NCI-H1092 treated with DMSO at 0.1 percent for 48 hours (cell line): ENCODE measurements around the gene ZNF335.
A peak's percentile ranks its signal among the peaks of the same experiment; 100 is the strongest.
"Not testable (repeated sequence)": the region's sequence is repeated elsewhere in the genome, so short reads cannot be mapped to it uniquely, and the experiment has no call there.

Source experiments
- DNase-seq: peaks from one replicate; lab custom pipeline; 2025; lab: John Stamatoyannopoulos, UW

ZNF335 gene

DNA sequence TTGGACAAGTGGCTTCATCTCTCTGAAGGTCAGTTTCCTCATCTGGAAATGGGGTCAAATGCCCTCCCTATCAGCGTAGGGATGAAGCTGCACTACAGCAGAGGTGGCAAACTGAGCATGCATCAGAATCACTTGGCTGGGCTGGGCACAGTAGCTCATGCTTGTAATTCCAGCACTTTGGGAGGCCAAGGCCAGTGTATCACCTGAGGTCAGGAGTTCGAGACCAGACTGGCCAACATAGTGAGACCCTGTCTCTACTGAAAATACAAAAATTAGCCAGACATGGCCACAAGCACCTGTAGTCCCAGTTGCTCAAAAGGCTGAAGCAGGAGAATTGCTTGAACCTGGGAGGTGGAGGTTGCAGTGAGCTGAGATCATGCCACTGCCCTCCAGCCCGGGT, 30.0 kb upstream of the ZNF335 start:
- no peak for DNase-seq

DNA sequence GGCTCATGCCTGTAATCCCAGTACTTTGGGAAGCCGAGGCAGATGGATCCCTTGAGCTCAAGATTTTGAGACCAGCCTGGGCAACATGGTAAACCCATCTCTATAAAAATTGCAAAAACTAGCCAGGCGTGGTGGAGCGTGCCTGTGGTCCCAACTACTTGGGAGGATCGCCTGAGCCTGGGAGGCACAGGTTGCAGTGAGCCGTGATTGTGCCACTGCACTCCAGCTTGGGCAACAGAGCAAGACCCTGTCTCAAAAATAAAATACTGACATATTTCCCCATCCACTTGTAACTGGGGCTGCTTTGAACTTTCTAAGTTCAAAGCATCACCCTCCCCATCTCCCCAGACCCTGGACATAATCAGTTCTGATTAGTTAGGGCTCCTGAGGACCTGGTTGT, 29.5 kb upstream of the ZNF335 start:
- no peak for DNase-seq

DNA sequence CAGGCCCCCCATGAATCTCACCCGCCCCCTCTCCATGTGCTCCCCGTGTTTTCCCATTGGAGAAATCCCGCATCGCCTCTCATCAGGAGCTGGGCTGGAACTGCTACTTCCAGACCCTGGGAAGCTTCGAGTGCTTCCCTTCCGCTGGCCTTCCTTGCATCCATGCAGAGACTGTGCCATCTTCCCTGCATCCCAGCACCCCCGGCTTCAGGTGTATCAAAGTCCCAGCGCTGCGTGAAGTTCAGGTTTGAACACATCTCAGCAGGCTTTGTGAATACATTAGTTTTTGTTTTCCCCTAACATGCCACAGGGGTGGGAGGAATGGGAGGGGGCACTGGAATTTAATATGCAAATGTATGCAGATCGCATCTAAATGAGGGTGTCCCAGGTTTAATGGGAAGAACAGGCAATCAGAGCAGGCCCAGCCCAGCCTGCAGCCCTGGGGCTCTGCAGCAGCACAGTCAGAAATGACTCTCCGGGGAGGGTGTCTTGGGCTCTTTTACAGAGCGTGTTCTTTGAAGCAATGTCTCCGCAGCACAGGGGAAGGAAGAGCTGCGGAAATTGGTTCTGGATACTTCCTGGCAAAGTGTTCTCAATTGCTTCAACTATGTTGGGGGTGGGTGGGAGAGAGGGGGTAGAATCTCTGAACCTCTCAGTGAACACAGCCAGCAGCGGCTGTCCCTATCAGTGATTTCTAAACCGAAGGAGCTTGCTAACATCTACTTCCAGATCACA, 28.4 kb upstream of the ZNF335 start:
- DNase-seq, result no peak

DNA sequence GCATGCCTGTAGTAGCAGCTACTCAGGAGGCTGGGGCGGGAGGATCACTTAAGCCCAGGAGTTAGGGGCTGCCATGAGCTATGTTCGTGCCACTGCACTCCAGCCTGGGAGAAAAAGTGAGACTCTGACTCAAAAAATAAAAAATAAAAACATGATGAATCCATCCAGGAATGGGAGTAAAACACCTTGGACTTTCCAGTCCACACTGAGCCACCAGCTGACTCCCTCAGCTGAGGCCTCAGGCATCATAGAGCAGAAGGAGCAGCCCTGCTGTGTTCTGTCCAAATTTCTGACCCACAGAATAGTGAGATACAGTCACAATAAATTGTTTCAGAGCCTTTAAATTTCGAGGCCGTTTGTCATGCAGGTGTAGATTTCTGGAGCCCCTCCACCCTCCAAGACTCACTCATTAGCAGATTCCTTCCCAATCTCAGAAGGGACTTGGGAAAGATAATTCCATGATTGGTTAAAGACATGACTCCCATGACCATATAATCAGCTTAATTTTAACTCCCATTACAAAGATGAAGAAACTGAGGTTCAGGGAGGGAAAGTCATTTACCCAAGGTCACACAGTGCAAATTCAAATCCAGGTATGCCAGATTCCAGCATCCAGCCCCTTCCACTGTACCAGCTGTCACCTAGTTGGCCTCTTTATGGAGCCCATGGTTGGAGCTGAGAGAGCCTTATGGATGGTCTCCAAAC, 27.7 kb upstream of the ZNF335 start:
- DNase-seq, result no peak

DNA sequence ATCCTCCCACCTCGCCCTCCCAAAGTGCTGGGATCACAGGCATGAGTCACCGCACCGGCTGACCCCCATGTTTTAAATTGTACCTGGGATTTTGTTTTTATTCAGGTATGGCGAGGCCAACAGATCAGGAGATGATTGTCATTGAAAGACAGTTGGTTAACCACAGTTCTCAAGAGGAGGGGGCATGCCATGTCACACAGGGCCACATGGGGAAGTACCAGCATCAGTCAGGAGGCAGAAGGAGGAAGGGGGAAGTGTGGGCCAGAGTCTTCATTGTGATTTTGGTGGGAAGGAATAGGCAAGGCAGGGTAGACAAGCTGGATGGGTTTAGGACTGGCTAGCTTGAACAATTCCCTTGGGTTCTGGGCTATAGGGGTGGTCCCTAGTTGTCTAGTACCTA, 26.8 kb upstream of the ZNF335 start:
- no peak for DNase-seq

DNA sequence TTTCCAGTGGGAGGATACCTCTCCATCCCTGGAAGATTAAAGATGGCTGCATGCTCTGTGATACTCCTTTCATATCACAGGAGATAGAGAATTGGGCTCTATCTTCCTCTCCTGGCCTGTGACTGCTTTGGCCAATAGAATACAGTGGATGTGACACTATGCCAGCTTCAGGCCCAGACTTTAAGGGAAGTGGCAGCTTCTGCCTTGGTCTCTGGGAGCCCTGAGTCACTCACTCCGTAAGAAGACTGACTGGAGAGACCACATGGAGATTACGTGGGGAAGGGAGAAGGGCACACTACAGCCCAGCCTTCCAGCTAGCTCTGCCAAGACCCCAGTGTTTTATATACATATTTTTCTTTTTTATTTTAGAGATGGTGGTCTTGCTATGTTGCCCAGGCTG, 26.3 kb upstream of the ZNF335 start:
- no peak for DNase-seq

DNA sequence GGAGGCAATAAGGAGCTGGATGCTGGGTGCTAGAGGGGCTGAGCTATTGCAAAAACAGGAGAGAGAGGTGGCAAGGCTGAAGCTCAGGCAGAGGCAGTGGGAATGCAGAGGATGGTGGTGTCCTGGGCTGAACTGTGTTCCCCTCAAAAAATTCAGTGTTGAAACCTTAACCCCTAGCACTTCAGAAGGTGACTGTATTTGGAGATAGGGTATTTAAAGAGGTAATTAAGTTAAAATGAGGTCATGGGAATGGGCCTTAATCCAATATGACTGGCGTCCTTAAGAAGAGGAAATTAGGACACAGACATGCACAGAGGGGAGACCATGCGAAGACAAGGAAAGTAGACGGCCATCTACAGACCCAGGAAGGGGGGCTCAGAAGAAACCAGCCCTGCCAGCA, 25.2 kb upstream of the ZNF335 start:
- no peak for DNase-seq

DNA sequence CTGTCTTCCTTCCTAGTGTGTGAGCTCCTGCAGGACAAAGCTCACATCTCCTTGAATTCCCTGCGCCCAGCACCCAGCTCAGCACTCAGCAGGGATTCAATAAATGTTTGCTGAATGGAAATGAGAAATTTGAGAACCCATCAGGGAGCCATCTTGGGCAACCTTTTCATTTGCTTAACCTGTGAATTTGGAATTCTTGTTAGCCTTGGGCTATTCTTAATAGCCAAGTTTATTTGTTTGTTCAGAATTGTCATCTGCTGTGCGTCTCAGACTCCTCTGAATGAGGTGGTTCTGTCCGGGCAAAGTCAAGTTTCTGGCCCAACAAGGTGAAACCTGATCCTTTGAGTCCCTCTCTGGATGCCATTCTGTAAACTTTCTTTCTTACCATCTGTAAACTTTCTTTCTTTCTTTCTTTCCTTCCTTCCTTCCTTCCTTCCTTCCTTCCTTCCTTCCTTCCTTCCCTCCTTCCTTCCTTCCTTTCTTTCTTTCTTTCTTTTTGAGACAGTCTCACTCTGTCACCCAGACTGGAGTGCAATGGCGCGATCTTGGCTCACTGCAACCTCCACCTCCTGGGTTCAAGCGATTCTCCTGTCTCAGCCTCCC, 23.6 kb upstream of the ZNF335 start:
- not testable (repeated sequence) for DNase-seq

DNA sequence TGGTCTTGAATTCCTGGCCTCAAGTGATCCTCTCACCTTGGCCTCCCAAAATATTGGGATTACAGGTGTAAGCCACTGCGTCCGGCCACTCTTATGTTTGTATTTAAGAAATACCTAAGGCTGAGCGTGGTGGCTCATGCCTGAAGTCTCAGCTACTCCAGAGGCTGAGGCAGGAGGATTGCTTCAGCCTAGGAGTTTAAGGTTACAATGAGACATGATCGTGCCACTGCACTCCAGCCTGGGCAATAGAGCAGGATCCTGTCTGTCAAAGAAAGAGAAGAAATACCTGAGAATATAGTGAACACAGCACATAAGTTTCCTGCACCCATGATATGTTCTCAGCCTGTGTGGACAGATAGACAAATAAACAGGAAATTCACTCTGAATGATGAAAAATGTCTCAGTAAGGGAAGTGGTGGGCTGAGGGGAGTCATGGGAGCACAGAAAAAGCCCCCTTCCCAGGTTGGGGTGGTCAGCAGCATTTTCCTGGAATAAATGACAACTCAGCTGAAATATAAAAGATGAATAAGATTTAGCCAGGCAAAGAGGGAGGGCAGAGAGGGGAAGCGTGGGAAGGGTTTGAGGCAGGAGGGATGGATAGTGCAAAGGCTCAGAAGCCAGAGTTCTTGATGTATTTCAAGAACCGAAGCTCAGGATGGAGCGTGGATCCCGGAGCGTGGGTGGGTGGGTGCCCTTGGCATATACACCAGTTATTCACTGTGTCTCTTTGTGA, 22.9 kb upstream of the ZNF335 start:
- no peak for DNase-seq

DNA sequence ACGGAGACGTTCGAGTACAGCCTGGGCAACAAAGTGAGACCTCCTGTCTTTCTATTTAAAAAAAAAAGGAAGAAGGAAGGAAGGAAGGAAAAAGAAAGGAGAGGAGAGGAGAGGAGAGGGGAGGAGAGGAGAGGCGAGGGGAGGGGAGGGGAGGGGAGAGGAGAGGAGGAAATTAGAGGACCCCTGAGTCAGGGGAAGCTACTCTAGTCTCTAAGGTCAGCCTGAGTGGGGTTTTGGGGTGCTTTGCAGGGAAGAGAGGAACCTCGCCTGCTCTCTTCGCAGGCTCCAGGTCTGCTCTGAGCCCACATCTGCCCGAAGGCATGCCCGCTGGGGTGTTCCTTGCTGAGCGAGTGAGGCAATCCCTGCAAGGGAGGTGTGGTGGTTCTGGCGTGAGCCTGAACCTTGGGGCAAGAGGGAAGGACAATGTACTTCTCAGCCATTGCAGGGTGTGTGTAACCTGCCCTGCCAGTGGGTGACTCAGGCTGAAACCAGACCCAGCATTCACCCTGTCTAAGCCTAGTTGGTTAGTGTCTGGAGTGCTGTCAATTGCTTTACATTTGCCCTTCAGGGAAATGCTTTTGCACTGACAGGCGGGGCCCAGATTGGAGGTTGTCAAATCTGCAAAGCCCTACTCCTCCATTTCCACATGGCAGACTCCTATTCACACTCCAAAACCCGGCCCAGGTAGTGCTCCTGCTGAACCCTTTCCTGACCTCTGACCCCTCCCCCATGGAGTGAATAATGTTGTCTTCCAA, 21.4 kb upstream of the ZNF335 start:
- no peak for DNase-seq

DNA sequence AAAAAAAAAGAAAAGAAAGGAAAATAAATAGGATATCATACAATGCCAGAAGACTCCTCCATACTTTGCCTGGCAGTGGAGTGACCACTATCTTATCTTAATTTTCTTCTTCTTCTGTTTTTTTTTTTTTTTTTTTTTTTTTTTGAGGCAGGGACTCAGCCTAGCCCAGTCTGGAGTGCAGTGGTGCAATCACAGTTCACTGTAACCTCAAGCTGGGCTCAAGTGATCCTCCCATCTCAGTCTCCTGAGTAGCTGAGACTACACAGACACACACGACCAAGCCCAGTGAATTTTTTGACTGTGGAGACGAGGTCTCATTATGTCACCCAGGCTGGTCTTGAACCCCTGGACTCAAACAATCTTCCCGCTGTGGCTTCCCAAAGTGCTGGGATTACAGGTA, 19.6 kb upstream of the ZNF335 start:
- no peak for DNase-seq

DNA sequence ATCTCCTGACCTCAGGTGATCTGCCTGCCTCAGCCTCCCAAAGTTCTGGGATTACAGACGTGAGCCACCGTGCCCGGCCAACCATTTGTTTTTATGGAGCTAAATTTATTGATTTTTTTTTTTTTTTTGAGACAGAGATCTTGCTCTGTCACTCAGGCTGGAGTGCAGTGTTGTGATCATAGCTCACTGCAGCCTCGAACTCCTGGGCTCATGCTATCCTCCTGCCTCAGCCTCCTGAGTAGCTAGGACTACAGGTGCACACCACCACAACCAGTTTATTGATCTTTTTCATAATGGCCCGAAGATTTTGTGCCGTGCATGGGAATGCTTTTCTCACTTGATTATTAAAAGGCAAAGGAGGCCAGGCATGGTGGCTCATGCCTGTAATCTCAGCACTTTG, 16.8 kb upstream of the ZNF335 start:
- DNase-seq, result not testable (repeated sequence)

DNA sequence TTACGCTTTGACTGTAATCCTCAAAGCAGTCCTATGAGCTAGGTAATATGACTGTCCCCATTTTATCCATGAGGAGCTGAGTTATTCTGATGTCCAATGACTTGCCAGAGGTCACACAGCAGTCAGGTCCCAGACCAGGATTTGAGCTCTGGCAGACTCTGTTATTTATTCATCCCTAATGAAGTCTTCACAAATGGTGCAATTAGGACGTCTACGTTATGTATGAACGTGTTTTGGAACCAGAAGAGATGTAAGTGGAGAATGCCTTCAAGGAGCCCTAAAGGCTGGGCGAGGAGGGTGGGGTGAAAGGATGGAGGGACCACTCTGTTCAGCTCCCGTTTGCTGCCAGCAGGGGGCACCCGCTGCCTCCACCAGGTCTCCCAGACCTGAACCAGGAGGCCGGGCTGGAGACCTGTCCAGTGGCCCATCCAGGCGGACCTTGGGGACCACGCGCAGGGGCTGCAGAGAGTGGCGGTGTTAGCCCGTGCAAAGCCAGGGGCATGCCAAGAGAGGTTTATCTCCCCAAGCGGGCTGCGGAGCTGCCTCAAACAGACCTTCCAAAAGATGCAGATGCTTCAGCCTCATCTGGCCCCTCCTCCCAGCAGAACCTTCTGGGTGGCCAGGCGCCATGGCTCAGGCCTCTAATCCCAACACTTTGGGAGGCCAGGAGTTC, 15.2 kb upstream of the ZNF335 start:
- DNase-seq, result peak; percentile 53

DNA sequence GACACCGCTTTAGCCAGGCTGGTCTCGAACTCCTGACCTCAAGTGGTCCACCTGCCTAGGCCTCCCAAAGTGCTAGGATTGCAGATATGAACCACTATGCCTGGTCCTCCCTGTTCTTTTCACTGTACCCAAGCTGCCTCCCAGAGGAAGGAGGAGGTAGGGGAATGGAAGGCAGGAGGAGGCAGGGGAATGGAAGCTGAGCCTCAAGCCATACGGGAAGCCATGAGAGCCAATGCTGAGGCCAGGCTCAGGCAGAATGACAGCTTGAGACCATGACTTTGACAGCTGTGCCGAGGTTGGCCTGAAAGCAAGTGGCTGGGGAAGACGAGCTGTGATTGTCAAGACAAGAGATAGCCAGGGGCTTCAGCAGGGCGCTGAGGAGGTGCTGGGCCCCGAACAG, 13.6 kb upstream of the ZNF335 start:
- no peak for DNase-seq

DNA sequence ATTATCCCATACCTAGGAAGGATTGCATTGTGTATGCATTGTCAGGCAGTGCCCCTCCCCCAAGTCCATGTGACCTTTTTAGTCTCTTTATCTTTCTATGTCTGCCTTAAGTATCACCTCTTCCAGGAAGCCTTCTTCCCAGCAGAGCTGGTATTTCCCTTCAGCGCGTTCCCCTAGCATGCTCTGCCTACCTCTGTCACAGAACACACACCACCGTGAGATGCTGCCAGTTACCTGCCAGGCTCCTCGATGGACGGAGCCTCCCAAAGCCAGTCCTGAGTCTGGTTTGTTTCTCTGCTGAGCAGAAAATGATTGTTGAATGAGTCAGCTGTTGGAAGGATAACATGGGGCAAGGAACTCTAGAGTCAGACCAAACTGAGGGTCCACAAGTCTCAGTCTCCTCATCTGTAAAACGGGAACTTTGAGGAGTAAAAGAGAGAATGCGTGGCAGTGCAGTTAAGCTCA, 11.3 kb upstream of the ZNF335 start:
- DNase-seq, result no peak

DNA sequence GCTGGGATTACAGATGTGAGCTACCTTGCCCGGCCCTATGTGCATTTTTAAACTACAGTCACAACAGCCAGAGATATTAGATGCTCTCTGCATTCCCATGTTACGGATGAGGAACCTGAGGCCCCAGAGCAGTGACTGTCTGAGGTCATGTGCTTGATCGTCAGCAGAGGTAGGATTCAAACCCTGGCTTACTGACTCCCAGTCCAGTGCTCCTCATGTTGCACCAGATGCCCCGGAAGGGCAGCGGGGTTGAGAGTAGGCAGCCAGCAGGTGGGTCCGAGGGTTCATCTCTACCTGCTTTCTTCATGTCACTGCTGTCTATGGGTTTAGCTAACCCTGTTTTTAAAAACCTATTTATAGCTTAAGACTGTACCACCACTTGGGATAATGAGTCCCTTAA, 9.3 kb upstream of the ZNF335 start:
- DNase-seq, result no peak

DNA sequence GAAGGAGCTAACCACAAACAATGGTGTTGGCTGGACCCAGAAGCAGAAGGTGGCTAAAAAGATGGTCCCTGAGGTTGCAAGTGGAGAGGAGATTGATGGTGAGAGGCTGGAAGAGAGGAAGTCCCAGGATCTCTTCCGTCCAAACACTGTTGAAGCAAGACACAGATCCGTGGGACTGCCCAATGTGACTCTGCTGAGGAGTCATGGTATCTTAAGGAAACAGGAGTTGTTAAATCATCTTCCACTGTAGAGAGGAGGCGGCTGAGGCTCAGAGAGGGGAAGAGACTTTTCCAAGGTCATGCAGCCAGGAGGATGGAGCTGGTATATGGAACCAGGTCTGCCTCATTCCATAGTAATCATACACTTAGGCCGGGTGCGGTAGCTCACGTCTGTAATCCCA, 4.1 kb upstream of the ZNF335 start:
- DNase-seq, result no peak

DNA sequence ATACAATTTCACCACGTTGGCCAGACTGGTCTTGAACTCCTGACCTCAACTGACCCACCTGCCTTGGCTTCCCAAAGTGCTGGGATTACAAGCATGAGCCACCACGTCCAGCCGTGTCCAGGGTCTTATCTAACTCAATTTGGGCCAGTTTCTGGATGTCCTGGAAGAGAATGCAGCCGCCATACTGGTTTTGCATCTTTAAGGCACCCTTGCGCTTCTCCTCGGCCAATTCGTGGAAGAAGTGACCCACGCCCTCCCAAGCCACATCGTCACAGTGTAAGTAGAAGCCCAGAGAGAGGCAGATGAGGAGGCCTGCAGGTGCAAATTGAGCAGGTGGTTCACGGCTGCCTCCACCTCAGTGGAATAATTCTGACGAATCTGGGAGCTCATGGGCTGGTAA, 3.7 kb upstream of the ZNF335 start:
- no peak for DNase-seq

DNA sequence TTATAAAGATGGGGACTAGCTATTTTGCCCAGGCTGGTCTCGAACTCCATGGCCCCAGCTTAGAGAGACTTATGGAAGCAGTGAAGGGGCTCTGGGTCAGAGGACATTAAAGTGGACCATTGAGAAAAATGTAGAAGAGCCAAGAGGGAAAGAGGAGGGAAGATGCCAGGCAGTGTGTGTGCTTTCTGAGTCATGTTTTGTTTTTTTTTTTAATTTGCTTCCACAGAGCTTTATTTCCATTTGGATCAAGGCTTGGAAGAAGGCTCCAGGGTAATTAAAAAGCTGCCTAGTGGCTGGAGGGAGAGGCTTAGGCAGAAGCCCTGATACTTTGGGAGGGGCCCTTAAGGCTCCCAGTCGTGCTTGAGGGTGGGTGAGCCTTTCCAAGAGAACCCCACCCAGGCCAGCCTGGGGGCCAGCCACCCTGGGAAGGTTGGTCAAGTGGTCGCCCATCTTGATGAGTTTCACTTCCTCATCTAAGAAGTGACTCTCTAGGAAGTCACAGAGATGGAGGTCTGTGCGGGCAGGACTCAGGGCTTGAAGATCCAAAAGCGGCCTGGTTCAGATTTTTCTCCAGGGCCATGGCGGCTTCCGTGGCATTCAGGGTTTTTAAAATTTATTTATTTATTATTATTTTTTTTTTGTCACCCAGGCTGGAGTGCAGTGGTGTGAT, 3.0 kb upstream of the ZNF335 start:
- no peak for DNase-seq

DNA sequence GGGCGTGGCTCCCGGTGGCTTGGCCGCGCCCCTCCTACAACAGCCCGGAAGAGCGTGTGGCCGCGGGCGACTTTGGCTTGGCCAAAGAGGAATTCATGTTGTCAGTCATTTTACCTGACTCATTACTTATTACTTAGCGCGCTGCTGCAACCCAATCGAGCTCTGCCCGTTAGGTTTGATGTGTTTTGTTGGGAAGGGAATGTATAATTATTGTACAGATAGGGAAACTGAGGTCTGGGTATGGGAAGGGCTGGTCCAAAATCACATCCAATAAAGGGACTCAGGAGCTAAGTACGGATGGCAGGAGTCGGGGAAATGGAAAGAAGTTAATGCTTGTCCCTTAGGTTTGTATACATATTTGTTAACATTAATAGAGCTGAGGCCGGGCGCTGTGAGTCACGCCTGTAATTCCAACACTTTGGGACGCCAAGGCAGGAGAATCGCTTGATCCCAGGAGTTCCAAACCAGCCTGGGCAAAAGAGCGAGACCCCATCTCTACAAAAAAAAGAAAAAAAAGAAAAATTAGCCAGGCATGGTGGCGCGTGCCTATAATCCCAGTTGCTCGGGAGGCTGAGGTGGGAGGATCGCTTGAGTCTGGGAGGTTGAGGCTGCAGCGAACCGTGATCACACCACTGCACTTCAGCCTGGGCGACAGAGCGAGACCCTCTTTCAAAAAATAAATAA, 639 bp upstream of the ZNF335 start:
- no peak for DNase-seq

DNA sequence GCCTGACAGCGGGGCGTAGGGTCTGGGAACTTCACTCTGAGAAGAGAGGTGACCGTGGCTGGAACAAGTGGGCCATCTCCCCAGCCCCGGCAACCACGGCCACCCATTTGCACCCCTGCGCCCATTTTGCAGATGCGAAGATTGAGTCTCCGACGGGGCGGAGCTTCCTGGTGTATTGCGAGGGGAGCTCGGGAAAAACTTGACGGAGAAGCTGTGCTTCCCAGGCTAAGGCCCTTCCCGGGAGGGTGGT, 653 bp downstream of the ZNF335 start:
- DNase-seq, result no peak
